Measurements from ENCODE around the gene SRSF2. TPM values are rescaled to one million over a fixed set of nuclear protein-coding genes. Genes with fewer than 3 reads are reported as not detected.
"Not testable (repeated sequence)": the region's sequence is repeated elsewhere in the genome, so short reads cannot be mapped to it uniquely, and the experiment has no call there.

The SRSF2 gene
- total RNA-seq: 154 TPM

- peak; percentile 97 for ATAC-seq
- intact Hi-C loops (cut with DNase I): no loop called here
Observed at GRCh38 chr17:76737082-76737675, at the start of gene SRSF2. Gene SRSF2 (minus strand): TSS chr17:76737331. CDS start chr17:76737160, 171 bp downstream.

GRCh38 chr17:76784926-76785325, 47.8 kb upstream of the SRSF2 start:
- ATAC-seq (no peak), DNase-seq (ENCODE audit: low spot score) (no peak)
- intact Hi-C loops (cut with DNase I): no loop called here

More at GRCh38 chr17:76737082-76737675, at the start of gene SRSF2:
- peak; percentile 99 for DNase-seq (ENCODE audit: low spot score)

GRCh38 chr17:76783146-76783545, 46.0 kb upstream of the SRSF2 start:
- ATAC-seq (no peak), DNase-seq (ENCODE audit: low spot score) (no peak)
- intact Hi-C loops (cut with DNase I): no loop called here

GRCh38 chr17:76781056-76781982, 44.2 kb upstream of the SRSF2 start:
- DNase-seq (ENCODE audit: low spot score) (no peak), ATAC-seq (no peak)
- intact Hi-C loops (cut with DNase I): no loop called here

- no peak for DNase-seq (ENCODE audit: low spot score)
- no peak for ATAC-seq
Observed at GRCh38 chr17:76775021-76775600, 38.0 kb upstream of the SRSF2 start.

GRCh38 chr17:76772842-76773525, 35.9 kb upstream of the SRSF2 start:
- DNase-seq (ENCODE audit: low spot score) (no peak), ATAC-seq (no peak)
- intact Hi-C loops (cut with DNase I): no loop called here

More at GRCh38 chr17:76775021-76775600, 38.0 kb upstream of the SRSF2 start:
- intact Hi-C loops (cut with DNase I): no loop called here

GRCh38 chr17:76758570-76758969, 21.4 kb upstream of the SRSF2 start:
- DNase-seq (ENCODE audit: low spot score) (no peak), ATAC-seq (no peak)
- intact Hi-C loops (cut with DNase I): no loop called here

- ATAC-seq (no peak), DNase-seq (ENCODE audit: low spot score) (no peak)
- intact Hi-C loops (cut with DNase I): no loop called here
Observed at GRCh38 chr17:76757256-76757655, 20.1 kb upstream of the SRSF2 start.

GRCh38 chr17:76755285-76755684, 18.2 kb upstream of the SRSF2 start:
- DNase-seq (ENCODE audit: low spot score) (no peak), ATAC-seq (no peak)
- intact Hi-C loops (cut with DNase I): no loop called here

- intact Hi-C loops (cut with DNase I): no loop called here
- no peak for ATAC-seq
- DNase-seq (ENCODE audit: low spot score): no peak
Observed at GRCh38 chr17:76753061-76753961, 16.2 kb upstream of the SRSF2 start.

GRCh38 chr17:76752006-76752405, 14.9 kb upstream of the SRSF2 start:
- DNase-seq (ENCODE audit: low spot score): no peak
- intact Hi-C loops (cut with DNase I): no loop called here
- no peak for ATAC-seq

GRCh38 chr17:76751416-76751993, 14.4 kb upstream of the SRSF2 start:
- DNase-seq (ENCODE audit: low spot score) (no peak), ATAC-seq (no peak)
- intact Hi-C loops (cut with DNase I): no loop called here

GRCh38 chr17:76748657-76749056, 11.5 kb upstream of the SRSF2 start:
- DNase-seq (ENCODE audit: low spot score) (no peak), ATAC-seq (no peak)
- intact Hi-C loops (cut with DNase I): no loop called here

- ATAC-seq (no peak), DNase-seq (ENCODE audit: low spot score) (no peak)
- intact Hi-C loops (cut with DNase I): no loop called here
Observed at GRCh38 chr17:76747716-76748363, 10.7 kb upstream of the SRSF2 start.

- intact Hi-C loops (cut with DNase I); ATAC-seq: not testable (repeated sequence)
Observed at GRCh38 chr17:76745785-76746184, 8.7 kb upstream of the SRSF2 start.

GRCh38 chr17:76744747-76745146, 7.6 kb upstream of the SRSF2 start:
- DNase-seq (ENCODE audit: low spot score): no peak
- intact Hi-C loops (cut with DNase I): no loop called here
- no peak for ATAC-seq

More at GRCh38 chr17:76745785-76746184, 8.7 kb upstream of the SRSF2 start:
- DNase-seq (ENCODE audit: low spot score): not testable (repeated sequence)

GRCh38 chr17:76742958-76743357, 5.8 kb upstream of the SRSF2 start:
- ATAC-seq (no peak), DNase-seq (ENCODE audit: low spot score) (no peak)
- intact Hi-C loops (cut with DNase I): no loop called here
